GM21723 (cell line): ENCODE measurements around the gene AMIGO2.

Experiments
- ATAC-seq: cut with Tn5 transposase; IDR thresholded peaks from one replicate; pipeline ENCODE4 v1.9.1; 2021; ENCODE audit warnings: mild to moderate bottlenecking, moderate library complexity; ENCODE audit not compliant: unreplicated experiment

The AMIGO2 gene

GRCh38 chr12:47038270-47038748 lies 41.5 kb downstream of the AMIGO2 start:
- ATAC-seq, result no peak

GRCh38 chr12:47035484-47035883 lies 44.3 kb downstream of the AMIGO2 start:
- no peak for ATAC-seq

GRCh38 chr12:47034661-47035060 lies 45.1 kb downstream of the AMIGO2 start:
- ATAC-seq, result no peak

- ATAC-seq, result no peak
Observed at GRCh38 chr12:47033789-47034555, 45.8 kb downstream of the AMIGO2 start.

- ATAC-seq, result no peak
Observed at GRCh38 chr12:47033081-47033480, 46.7 kb downstream of the AMIGO2 start.

GRCh38 chr12:47032644-47033043 lies 47.1 kb downstream of the AMIGO2 start:
- ATAC-seq, result peak; percentile 48

- no peak for ATAC-seq
Observed at GRCh38 chr12:47029903-47030302, 49.9 kb downstream of the AMIGO2 start.

- no peak for ATAC-seq
Observed at GRCh38 chr12:47028981-47029708, 50.6 kb downstream of the AMIGO2 start.

- no peak for ATAC-seq
Observed at GRCh38 chr12:47028186-47028585, 51.6 kb downstream of the AMIGO2 start.
